Ishikawa (cell line): ENCODE measurements around the gene RPS14.

Experiments used
- CEBPB ChIP-seq: IDR thresholded peaks from 2 replicates; pipeline ENCODE4 v1.6.1; 2012
- CREB1 ChIP-seq: IDR thresholded peaks from 2 replicates; pipeline ENCODE4 v1.6.1; 2012; ENCODE audit warnings: low read depth
- EGR1 ChIP-seq: IDR thresholded peaks from 2 replicates; pipeline ENCODE4 v1.6.1; 2012
- EP300 ChIP-seq: IDR thresholded peaks from 2 replicates; pipeline ENCODE4 v1.6.1; 2012; ENCODE audit warnings: borderline replicate concordance
- FOXM1 ChIP-seq: IDR thresholded peaks from 2 replicates; pipeline ENCODE4 v1.6.1; 2012; ENCODE audit warnings: low read depth, borderline replicate concordance
- NFIC ChIP-seq: IDR thresholded peaks from 2 replicates; pipeline ENCODE4 v1.6.1; 2012
- RAD21 ChIP-seq: IDR thresholded peaks from 2 replicates; pipeline ENCODE4 v1.6.1; 2012; ENCODE audit warnings: low read depth
- TAF1 ChIP-seq: IDR thresholded peaks from 2 replicates; pipeline ENCODE4 v1.6.1; 2012; ENCODE audit warnings: low read depth, mild to moderate bottlenecking
- TCF12 ChIP-seq: IDR thresholded peaks from 2 replicates; pipeline ENCODE4 v1.6.1; 2012; ENCODE audit warnings: low read depth
- TEAD4 ChIP-seq: IDR thresholded peaks from 2 replicates; pipeline ENCODE4 v1.6.1; 2012
- YY1 ChIP-seq: IDR thresholded peaks from 2 replicates; pipeline ENCODE4 v1.6.1; 2012; ENCODE audit warnings: low read depth
- ZBTB7A ChIP-seq: IDR thresholded peaks from 2 replicates; pipeline ENCODE4 v1.6.1; 2012; ENCODE audit warnings: low read depth
- TF ChIP-seq, protein P1 (sequence below): IDR thresholded peaks from 2 replicates; pipeline ENCODE4 v1.6.1; 2012
- TF ChIP-seq, protein P2 (sequence below): IDR thresholded peaks from 2 replicates; pipeline ENCODE4 v1.6.1; 2012
- TF ChIP-seq, protein P3 (sequence below): IDR thresholded peaks from 2 replicates; pipeline ENCODE4 v1.6.1; 2012; ENCODE audit warnings: low read depth, mild to moderate bottlenecking

The RPS14 gene

DNA sequence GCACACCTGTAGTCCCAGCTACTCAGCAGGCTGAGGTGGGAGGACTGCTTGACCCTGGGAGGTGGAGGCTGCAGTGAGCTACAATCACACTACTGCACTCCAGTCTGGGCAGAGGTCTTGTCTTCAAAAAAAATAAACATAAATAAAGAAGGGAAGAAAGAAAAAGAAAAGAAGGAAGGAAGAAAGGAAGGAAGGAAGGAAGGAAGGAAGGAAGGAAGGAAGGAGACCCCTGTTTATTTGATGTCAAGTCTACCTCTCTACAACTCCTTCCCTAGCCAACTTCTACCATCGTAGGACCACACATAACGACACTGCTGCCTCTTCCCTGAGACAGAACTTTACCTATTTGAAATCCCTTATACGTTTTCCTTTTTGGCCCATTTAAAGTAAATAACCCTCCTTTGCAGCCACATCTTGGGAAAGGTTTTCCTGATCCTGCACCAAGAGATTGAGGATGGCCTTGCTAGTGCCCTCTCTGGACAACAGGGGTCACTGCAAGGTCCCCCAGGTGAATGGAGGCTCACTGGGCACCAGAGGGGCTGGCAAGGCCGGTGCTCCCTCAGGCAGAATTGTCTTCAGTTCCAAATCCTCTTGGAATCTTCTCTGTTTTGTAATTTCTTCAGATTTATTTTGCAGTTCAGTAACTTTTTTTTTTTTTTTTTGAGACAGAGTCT lies 10.5 kb downstream of the RPS14 start:
- no peak for TF ChIP-seq ZBTB7A
- no peak for TF ChIP-seq YY1
- no peak for TF ChIP-seq FOXM1
- peak; percentile 36; the same call in 1 of the 2 replicates for TF ChIP-seq RAD21

DNA sequence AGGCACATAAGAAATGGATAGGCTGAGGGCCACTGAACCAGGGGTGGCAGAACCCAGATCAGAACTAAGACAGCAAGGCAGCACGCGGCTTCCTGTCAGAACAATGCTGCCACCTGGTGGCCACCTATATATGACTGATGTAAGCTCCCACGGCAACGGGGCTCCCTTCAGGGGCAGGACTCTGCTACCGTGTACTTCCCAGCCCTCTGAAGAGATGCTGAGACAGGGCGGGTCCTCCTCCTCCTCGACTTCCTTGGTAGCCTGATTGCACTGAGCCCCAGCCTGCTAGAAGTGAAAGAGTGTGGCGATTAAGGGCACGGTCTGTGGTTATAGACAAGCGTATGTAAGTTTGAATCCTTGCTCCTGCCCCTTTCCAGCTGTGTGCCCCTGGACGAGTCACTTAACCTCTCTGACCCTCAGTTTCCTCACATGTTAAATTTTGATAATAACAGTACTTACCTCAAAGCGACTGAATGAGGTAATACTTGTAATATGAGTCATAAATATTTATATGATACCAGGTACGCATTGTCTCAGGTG lies 13.3 kb downstream of the RPS14 start:
- TF ChIP-seq RAD21 (peak; percentile 95), TEAD4 (no peak), CEBPB (peak; percentile 26; the same call in 1 of the 2 replicates), TAF1 (no peak), TCF12 (no peak), YY1 (0 out of 2 replicates have a peak, but pooled peaks have one; percentile 27)
- TF ChIP-seq, protein P1, sequence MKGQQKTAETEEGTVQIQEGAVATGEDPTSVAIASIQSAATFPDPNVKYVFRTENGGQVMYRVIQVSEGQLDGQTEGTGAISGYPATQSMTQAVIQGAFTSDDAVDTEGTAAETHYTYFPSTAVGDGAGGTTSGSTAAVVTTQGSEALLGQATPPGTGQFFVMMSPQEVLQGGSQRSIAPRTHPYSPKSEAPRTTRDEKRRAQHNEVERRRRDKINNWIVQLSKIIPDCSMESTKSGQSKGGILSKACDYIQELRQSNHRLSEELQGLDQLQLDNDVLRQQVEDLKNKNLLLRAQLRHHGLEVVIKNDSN: no peak
- TF ChIP-seq, protein P2, sequence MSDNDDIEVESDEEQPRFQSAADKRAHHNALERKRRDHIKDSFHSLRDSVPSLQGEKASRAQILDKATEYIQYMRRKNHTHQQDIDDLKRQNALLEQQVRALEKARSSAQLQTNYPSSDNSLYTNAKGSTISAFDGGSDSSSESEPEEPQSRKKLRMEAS: peak; percentile 82

DNA sequence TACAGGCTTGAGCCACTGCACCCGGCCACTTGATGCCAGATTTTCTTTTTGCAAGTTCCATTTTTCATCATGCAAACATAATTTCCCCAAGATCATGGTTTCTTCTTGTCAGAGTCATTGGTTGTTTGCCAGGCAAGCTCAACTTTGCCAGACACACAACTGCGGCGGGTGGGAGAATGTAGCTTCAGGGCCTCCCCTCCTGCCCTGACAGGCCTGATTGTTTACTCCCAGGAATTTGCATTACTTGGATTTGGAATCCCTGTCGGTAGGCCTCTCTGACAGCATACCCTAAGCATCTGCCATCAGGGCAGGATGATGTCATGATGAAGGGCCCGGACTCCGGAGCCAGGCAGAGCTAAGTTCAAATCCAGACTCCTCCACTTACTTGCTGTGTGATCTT lies 15.1 kb downstream of the RPS14 start:
- TF ChIP-seq TCF12: no peak

DNA sequence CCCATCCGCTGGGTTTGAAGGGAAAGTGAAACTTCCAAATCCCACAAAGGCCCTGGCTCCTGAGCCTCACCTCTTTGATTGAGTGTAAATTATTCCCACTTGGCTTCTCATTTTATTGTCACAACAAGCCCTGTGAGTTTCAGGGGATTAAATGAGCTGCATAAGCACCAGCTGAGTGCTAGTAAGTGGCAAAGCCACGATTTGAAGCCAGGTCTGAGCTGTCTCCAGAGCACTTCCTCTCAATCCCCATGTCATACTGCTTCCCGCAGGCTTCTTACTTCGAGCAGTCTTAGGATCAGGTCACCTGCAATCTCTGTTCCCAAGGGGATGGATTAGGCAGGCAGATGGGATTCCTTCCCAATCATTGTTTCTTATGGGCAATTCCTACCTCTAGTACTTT lies 18.0 kb downstream of the RPS14 start:
- no peak for TF ChIP-seq ZBTB7A
- no peak for TF ChIP-seq CREB1
- TF ChIP-seq YY1: no peak
- no peak for TF ChIP-seq NFIC
- no peak for TF ChIP-seq CEBPB
- TF ChIP-seq, protein P2: no peak
- no peak for TF ChIP-seq EP300

DNA sequence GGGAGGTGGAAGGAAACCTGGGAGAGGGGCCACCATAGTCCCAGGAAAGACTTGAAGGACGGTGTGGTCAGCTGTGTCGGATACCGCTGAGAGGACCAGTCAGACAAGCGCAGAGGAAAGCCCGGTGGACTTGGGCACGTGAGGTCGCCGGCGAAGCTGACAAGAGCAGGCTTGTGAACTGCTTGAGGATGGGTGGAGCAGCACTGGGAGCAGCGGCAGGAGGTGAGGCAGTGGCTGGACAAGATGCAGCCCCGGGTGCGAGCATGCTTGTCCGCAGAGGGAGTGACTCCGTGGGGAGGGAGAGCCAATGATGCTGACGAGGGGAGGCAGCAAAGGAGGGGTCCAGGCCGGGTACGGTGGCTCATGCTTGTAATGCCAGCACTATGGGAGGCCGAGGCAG lies 18.5 kb downstream of the RPS14 start:
- TF ChIP-seq TCF12: no peak
- TF ChIP-seq RAD21: no peak
- TF ChIP-seq CEBPB: no peak
- TF ChIP-seq, protein P1: no peak
- TF ChIP-seq TEAD4: no peak
- no peak for TF ChIP-seq FOXM1

DNA sequence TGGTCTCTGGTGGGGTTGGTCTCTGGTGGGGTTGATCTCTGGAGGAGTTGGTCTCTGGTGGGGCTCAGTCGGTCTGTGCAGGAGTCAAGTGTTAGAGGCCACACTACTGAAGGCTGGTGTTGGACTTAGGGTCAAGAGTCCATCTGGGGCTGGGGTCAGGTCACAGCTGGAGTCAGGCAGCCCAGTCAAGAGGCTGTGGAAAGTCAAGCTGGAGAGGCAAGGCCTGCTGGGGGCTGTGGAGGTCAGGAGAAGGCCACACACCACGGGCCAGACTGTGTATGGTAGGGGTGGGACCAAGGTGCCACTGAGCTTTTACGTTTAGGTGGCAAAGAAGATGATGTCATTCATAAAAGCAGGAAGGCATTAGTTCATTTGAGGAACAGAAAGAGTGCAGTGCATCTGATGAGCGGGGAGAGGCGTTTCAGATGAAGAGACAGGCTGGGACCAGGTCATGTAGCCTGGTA lies 20.1 kb downstream of the RPS14 start:
- TF ChIP-seq CEBPB (no peak), YY1 (no peak), EP300 (no peak), EGR1 (no peak), NFIC (no peak), CREB1 (no peak), FOXM1 (no peak), ZBTB7A (no peak), TEAD4 (no peak), TAF1 (no peak)
- TF ChIP-seq, protein P3, sequence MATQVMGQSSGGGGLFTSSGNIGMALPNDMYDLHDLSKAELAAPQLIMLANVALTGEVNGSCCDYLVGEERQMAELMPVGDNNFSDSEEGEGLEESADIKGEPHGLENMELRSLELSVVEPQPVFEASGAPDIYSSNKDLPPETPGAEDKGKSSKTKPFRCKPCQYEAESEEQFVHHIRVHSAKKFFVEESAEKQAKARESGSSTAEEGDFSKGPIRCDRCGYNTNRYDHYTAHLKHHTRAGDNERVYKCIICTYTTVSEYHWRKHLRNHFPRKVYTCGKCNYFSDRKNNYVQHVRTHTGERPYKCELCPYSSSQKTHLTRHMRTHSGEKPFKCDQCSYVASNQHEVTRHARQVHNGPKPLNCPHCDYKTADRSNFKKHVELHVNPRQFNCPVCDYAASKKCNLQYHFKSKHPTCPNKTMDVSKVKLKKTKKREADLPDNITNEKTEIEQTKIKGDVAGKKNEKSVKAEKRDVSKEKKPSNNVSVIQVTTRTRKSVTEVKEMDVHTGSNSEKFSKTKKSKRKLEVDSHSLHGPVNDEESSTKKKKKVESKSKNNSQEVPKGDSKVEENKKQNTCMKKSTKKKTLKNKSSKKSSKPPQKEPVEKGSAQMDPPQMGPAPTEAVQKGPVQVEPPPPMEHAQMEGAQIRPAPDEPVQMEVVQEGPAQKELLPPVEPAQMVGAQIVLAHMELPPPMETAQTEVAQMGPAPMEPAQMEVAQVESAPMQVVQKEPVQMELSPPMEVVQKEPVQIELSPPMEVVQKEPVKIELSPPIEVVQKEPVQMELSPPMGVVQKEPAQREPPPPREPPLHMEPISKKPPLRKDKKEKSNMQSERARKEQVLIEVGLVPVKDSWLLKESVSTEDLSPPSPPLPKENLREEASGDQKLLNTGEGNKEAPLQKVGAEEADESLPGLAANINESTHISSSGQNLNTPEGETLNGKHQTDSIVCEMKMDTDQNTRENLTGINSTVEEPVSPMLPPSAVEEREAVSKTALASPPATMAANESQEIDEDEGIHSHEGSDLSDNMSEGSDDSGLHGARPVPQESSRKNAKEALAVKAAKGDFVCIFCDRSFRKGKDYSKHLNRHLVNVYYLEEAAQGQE: no peak
- TF ChIP-seq, protein P1: no peak
- TF ChIP-seq, protein P2: no peak

DNA sequence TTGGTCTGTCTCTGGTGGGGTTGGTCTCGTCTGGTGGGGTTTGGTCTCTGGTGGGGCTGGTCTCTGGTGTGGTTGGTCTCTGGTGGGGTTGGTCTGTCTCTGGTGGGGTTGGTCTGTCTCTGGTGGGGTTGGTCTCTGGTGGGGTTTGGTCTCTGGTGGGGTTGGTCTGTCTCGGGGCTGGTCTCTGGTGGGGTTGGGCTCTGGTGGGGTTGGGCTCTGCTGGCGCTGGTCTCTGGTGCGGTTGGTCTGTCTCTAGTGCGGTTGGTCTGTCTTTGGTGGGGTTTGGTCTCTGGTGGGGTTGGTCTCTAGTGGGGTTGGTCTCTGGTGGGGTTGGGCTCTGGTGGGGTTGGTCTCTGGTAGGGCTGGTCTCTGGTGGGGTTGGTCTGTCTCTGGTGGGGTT lies 20.6 kb downstream of the RPS14 start:
- TF ChIP-seq, protein P3: no peak
- TF ChIP-seq CREB1: no peak
- TF ChIP-seq, protein P1: no peak
- TF ChIP-seq EGR1: no peak
- TF ChIP-seq CEBPB: no peak
- no peak for TF ChIP-seq TCF12
- no peak for TF ChIP-seq YY1
- no peak for TF ChIP-seq FOXM1
- TF ChIP-seq RAD21: no peak
- TF ChIP-seq EP300: no peak
- no peak for TF ChIP-seq NFIC
- no peak for TF ChIP-seq ZBTB7A
- TF ChIP-seq TEAD4: no peak
- no peak for TF ChIP-seq TAF1
- TF ChIP-seq, protein P2: no peak
